NAMALWA (cell line): ENCODE results near the gene VAMP1.
"Not testable (repeated sequence)": the region's sequence is repeated elsewhere in the genome, so short reads cannot be mapped to it uniquely, and the experiment has no call there.

ENCODE experiments used
- DNase-seq: peaks from one replicate; pipeline ENCODE4 v3.0.0-alpha.2; 2015; ENCODE audit warnings: low spot score

Gene VAMP1

DNA sequence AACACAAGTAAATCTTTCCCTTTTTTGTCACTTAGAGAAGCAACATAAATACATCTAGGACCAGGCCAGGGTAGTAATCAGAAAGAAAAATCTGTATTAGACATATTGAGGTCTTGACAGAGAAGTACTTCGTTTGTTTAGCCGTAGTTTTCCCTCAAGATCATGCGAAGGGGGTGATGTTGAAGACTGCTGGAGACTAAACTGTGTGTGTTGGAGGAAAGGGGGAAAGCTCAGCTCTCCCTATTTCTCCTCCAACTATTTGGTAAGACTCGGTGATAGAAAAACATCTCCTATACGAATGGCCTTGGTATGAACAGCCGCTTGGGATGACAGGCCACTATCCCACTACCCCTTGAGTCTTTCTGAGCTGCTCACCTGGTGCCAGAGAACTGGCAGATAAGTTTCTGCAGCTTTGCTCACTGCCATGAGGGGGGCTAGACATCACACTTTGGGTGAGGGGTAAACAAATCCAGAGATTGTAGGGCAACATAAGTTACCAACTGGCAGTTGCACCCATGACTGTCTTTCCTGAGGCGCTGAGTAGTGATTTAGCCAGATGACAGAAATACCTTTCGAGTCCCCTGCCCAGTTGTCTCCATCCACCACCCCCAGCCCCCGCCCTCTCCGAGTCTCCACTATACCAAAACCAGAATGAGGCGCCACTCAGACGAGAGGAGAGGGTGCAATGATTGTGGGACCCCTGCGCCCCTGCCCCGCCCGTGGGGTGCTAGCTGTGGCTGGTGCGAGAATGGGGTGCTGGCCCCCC, 685 bp downstream of the VAMP1 start:
- DNase-seq: peak; percentile 56

DNA sequence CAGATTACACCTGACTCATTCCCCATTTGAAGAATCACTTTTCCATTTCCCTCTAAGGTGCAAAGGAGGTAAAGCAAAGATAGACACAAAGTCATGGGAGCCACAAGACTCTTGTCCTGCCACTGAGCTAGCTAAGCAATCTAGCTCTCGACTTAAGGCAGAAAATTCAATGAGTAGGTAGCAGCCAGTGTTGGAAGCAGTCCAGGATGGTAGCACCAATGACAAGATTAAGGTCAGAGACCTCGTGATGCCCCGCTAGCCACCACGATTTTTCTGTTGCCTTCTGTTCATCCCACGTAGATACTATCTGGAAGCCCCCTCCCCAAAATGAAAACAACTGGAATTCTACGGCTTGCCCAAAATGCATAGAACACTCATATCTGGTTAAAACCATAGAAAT, 1.4 kb downstream of the VAMP1 start:
- DNase-seq: peak; percentile 27

DNA sequence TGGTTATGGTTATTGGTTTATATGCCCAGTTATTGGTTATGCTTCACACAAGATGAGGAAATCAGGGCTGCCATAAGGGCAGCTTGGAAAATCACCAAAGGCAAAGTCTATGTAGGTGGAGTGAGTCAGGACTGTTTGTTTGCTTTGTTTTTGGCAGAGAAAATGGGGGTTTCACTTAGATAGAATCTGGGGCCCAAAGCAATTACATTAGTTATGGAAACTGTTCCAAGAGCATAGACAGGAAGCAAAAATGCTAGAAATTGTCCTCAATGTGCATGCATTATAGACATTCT, 2.2 kb downstream of the VAMP1 start:
- no peak for DNase-seq

GRCh38 chr12:6467571-6468282, 2.8 kb downstream of the VAMP1 start:
- DNase-seq: not testable (repeated sequence)

DNA sequence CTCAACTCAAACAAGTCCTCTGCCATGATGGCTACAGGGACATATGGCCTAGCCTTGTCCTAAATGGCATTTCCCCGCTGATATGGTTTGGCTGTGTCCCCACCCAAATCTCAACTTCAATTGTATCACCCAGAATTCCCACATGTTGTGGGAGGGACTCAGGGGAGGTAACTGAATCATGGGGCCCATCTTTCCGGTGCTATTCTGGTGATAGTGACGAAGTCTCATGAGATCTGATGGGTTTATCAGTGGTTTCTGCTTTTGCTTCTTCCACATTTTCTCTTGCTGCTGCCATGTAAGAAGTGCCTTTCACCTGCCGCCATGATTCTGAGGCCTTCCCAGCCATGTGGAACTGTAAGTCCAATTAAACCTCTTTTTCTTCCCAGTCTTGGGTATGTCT, 3.7 kb downstream of the VAMP1 start:
- DNase-seq: not testable (repeated sequence)

DNA sequence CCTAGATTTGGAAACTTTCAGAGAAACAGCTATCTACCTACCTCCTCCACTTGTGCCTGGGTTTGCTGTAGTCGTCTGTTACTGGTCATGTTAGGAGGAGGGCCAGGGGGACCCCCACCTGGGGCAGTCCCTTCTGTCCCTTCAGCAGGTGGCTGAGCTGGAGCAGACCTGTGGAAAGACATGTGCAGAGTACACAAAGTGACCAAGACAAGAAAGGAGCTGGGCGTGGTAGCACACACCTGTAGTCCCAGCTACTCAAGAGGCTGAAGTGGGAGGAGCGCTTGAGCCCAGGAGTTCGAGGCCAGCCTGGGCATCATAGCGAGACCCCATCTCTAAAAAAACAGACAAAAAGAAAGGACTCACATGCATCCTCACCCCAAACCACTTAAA, 4.3 kb downstream of the VAMP1 start:
- no peak for DNase-seq

GRCh38 chr12:6465467-6466183, 4.9 kb downstream of the VAMP1 start:
- DNase-seq: peak; percentile 80

GRCh38 chr12:6464531-6464930, 5.9 kb downstream of the VAMP1 start:
- DNase-seq: no peak

DNA sequence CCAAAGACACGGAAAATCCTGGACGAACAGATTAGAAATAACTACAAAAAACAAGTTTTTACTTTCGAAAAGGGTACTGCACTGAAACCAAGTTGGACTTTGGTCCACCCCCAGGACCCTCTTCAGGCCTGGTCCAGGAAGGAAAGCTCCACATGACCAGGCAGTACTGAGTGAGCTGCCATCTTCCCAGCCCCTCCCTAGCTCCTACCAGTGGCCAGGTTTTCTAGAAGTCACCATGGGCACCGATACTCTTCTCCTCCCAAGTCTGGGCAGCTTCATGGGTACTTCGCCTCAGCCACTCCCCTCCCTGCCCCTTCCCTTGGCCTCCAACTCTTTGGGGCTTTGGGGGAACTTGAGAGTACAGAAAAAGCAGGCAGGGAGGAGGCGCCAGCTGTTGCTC, 6.6 kb downstream of the VAMP1 start:
- no peak for DNase-seq

- peak; percentile 21 for DNase-seq
Observed at GRCh38 chr12:6463216-6463615, 7.3 kb downstream of the VAMP1 start.

DNA sequence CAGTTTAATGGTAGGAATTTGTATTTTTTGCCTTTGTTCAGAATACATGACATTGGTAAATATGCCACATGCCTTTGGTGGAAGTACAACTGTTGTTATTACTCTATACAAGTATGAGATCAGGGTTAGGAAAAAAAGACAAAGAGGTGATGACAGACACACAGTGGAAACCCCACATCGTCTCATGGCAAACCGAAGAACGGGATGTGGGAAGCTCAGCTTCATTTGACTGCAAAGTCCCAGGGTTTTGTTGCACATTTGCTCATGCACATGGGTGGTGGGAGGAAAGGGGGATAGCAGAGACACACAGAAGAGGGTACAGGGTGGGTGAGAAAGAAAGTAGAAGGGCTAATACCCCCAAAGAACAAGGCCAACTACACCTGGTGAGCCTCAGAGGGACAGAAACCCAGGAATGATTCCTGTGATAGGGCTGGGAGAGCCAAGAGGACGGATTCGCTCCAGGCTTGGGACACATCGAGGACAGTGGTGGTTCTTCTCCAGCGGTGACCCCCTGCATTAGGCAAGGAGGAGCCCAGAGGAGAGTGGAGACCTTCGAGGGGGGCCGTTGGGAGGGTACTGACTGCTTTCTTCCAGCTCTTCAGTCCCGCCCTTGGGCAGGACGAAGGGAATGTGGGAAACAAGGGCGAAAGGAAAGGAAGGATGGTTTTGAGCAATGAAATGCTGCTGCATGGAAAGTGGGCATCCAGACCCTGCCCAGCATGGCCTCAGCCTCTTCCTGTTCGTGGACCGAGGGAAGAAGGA, 8.1 kb downstream of the VAMP1 start:
- no peak for DNase-seq

DNA sequence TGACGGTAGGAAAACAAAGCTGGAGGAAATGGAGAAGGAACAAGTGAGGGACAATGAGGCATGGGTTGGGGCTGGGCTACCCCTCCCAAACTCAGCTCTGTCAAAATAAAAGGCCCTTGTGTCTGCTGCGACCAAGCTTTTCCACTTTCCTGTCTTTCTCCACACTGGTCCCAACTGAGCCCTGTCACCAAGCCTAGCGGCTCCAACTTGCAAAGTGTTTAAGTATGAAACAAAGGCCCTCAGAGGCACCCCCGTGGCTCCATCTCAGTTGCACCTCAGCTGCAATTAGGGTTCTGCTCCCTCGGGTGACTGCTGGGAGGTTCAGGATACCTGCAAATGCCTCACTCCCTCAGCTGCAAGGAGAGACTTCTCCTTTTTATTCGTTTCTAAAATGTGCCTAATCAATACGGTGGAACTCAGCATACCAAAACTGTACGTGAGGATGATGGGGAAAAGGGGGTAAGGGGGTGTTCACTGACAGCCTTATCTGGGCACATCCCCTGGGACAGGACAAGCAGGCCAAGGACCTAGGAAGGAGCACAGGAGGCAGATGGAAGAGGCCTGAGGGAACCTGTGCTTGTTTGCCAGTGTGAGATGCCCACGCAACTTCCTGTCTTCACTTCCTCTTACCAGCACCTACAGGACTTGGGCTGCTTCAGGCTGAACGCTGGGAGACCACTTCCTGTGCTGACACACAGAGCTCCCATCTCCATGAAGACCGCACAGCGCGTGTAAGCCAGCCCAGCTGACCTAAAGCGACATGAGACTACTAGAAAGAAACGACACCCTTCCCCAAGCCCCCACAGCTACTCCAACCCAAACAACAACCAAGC, 8.9 kb downstream of the VAMP1 start:
- DNase-seq: peak; percentile 95

DNA sequence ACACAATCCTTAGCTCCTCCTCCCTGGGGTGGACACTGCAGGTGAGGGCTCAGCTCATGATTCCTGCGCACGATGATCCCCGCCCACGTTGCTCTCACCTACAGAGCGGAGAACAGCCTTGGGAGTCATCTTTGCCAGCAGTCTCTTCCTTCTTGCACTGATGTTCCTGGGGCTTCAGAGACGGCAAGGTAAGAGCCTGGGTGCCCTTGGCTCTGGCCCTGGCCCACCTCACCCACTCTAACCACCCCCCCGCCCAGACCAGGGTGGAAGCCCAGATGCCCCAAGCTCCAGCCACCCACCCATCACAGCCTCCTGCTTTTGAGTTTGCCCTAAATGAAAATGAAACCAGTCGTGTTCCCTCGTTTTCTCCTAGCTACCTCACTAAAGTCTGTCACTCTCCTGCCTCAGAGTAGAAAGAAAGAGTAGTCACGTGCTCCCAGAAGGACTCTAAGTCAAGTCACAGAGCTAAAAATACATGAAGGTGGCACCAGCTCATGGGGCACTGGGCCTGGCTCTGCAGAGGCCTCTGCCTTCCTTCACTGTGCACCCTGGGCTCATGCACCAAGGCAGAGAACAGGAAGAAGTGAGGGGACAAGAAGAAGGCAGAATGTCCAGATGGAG, 9.6 kb downstream of the VAMP1 start:
- peak; percentile 64 for DNase-seq

GRCh38 chr12:6459004-6459337, 11.5 kb downstream of the VAMP1 start:
- DNase-seq: no peak

- no peak for DNase-seq
Observed at GRCh38 chr12:6458281-6459003, 12.0 kb downstream of the VAMP1 start.

DNA sequence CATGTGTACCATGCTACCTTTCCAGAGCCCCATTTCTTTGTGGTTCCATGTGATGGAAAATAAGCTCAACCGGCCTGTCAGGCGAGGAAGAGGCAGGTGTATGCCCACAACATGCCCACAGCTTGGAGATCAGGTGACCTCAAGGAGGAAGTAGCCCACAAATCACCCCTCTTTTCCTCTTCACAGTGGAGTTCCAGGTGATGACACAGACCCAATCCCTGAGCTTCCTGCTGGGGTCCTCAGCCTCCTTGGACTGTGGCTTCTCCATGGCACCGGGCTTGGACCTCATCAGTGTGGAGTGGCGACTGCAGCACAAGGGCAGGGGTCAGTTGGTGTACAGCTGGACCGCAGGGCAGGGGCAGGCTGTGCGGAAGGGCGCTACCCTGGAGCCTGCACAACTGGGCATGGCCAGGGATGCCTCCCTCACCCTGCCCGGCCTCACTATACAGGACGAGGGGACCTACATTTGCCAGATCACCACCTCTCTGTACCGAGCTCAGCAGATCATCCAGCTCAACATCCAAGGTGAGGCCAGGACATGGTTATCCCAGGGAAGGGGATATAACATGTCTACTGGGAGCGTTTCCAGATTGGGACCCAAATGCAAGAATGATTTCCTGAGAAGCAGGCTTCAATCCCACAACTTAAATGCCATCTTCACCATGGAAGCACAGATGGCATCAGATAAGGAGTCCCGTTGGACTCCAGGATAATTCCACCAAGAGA, 13.1 kb downstream of the VAMP1 start:
- DNase-seq: no peak

GRCh38 chr12:6452944-6453630, 17.4 kb downstream of the VAMP1 start:
- DNase-seq: no peak

DNA sequence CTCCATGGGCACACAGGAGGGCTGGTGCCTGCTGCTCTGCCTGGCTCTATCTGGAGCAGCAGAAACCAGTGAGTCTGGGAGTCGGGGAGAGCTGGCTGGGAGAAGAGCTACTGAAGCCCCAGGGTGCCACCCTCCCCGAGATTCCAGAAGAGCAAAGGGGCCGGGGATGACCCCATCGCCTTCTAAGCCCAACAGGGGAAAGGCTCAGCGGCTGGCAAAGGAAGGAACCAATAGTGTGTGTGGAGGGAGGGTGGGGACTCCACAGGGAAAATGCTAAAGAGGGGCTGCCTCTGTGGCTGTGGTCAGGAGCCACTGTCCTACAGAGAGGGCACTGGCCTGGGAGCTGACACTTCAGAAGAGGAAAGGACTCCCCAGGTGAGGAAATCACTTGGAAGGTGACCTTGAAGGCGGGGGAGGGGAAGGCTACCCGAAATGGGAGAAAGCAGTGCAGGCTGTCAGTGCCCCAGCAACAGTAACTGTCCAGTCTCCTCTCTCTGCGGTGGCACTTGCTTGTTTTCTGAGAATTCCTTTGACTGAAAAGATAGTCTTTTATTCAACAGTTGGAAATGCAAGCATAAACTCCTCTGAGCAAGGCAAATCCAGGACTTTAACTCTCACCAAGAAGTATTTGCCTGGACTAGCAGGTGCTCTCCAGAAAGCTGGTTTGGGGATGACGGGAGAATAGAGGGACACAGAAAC, 18.1 kb downstream of the VAMP1 start:
- DNase-seq: no peak
